ENCODE results near the gene CR2.
"Not testable (repeated sequence)": the region's sequence is repeated elsewhere in the genome, so short reads cannot be mapped to it uniquely, and the experiment has no call there.

CR2 gene

GRCh38 chr1:207516729-207517128 lies 62.6 kb downstream of the CR2 start:
- no peak for DNase-seq

DNA sequence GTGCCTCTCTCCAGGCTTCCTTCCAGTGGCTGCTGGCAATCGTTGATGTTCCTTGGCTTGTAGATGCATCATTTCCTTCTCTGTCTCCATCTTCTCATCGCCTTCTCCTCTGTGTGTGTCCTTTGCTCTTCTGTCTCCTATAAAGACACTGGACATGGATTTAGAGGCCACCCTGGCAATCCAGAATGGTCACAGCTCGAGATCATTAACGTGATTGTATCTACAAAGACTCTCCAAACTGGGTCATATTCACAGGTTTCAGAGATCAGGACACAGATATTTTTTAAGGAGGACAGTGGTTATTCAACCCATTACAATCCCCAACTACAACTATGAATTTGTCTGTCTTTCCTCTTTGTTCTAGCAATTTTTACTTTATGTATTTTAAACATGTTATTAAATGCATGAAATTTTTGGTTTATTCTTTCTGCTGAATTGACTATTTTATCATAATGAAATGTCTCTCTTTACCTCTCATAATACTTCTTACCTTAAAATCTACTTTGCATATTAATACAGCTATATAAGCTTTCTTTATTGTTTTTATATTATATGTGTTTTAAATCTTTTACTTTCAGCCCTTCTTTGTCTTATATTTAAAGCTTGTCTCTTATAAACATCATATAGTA lies 64.6 kb downstream of the CR2 start:
- DNase-seq: no peak

DNA sequence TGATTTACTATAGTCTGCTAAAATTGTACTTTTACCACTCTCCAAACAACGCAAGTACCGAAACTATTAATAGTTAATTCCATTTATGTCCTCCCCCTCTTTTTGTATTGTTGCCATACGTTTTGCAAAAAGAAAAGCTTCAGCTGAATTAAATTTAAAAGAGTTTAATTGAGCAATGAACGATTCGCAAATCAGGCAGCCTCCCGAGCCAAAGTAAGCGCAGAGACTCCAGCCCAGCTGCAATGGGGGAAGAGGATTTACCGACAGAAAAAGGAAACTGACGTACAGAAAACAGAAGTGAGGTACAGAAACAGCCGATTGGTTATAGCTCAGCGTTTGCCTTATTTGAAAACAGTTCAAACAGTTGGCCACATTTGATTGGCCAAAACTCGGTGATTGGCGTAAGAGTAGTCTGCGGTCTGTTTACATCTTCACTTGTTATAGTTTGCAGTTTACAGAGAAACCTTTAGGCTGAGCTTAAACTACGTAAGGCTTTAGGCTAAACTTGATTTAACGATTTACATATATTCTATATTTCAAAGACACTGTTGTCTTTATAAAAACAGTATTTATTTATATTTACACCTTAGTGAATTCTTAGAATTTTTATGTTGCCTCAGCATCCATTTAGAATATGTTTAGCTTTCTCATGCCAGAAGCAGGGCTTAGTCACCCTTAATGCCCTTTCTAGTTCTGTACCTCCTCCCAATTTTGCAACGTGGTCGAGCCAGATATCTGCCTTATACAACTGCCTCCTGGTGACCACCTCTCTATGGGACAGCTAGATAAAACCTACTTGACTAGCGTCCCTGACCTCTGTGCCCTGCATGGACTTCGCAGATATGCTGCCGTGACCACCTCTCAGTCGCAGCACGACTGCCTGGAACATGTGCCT lies 65.6 kb downstream of the CR2 start:
- no peak for DNase-seq

- DNase-seq: not testable (repeated sequence)
Observed at GRCh38 chr1:207520400-207521345, 66.5 kb downstream of the CR2 start.

- not testable (repeated sequence) for DNase-seq
Observed at GRCh38 chr1:207525239-207525638, 71.1 kb downstream of the CR2 start.

- DNase-seq: not testable (repeated sequence)
Observed at GRCh38 chr1:207528401-207528800, 74.3 kb downstream of the CR2 start.

DNA sequence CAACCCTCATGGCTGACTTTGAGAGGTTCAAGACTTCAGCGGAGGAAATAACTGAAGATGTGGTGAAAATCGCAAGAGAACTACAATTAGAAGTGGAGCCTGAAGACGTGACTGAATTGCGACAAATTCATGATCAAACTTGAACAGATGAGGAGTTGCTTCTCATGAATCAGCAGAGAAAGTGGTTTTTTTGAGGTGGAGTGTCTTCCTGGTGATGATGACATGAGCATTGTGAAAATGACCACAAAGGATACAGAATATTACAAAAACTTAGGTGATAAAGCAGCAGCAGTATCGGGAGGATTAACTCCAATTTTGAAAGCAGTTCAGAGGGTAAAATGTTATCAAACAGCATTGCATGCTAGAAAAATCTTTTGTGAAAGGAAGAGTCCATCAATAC lies 82.1 kb downstream of the CR2 start:
- DNase-seq: not testable (repeated sequence)

Measured in NCI-H1694 treated with DMSO at 0.1 percent for 48 hours (cell line).